ENCODE data around the gene SULF2. TPM values are rescaled to one million over a fixed set of nuclear protein-coding genes. Genes with fewer than 3 reads are reported as not detected.

The SULF2 gene
- total and polyA plus RNA-seq, 2 donors (not counting 1 experiment from before 2014, with no cell fraction given), result 1.2 to 1.7 TPM

GRCh38 chr20:47821481-47822100, 36.3 kb upstream of the SULF2 start:
- Histone ChIP-seq H3K36me3 (replicated peaks in 1 of 2; ENCODE audit: control extremely low read depth in 1 of 2, control insufficient read depth in 1 of 2, extremely low read depth in 1 of 2, insufficient read depth in 2 of 2, low read length in 1 of 2) (no peaks in the 10 kb centered on the region), H3K27ac (ENCODE audit: low read length in 2 of 2) (no peak overlapping the region), H3K79me2 (ENCODE audit: control insufficient read depth, insufficient read depth, low read length) (no peaks in the 10 kb centered on the region), H3K9ac (ENCODE audit: low read length) (no peak overlapping the region), H3K4me1 (ENCODE audit: control insufficient read depth in 2 of 2, insufficient read depth in 2 of 2, low read length in 2 of 2) (peaks cover 4 to 5% of the 10 kb centered on the region in 2 donors), H3K4me3 (ENCODE audit: control extremely low read depth in 1 of 5, extremely low read depth in 1 of 5, insufficient read depth in 1 of 5, low read depth in 2 of 5, low read length in 4 of 5) (no peak overlapping the region), H2AFZ (ENCODE audit: insufficient read depth, low read depth, low read length, poor library complexity, severe bottlenecking) (no peak overlapping the region), H3K4me2 (replicated peaks; ENCODE audit: low read depth, low read length, poor library complexity, severe bottlenecking) (no peak overlapping the region), H3K27me3 (replicated peaks in 1 of 4; ENCODE audit: control extremely low read depth in 1 of 4, control insufficient read depth in 3 of 4, insufficient read depth in 4 of 4, low read length in 3 of 4) (peaks cover 0 to 7% (median 0%) of the 10 kb centered on the region in 4 experiments), H3K9me3 (ENCODE audit: control extremely low read depth in 1 of 3, control insufficient read depth in 2 of 3, insufficient read depth in 1 of 3, low read length in 2 of 3) (no peaks in the 10 kb centered on the region), H4K20me1 (ENCODE audit: control insufficient read depth, insufficient read depth, low read length, poor library complexity, severe bottlenecking) (no peaks in the 10 kb centered on the region)
- ATAC-seq (ENCODE audit: low read depth) (no peak), DNase-seq (no peak)
- Mint-ChIP-seq H3K4me3 (no peak overlapping the region), H3K4me1 (peaks cover 14% of the 10 kb centered on the region), H3K27me3 (peaks cover 29% of the 10 kb centered on the region), H3K27ac (no peak overlapping the region), H3K9me3 (ENCODE audit: insufficient read depth) (no peaks in the 10 kb centered on the region)
- intact Hi-C loops (cut with micrococcal nuclease), result no loop called here
- 85% methylated on average over 9 of the region's 13 CpGs for WGBS (ENCODE audit: insufficient coverage)
- POLR2A ChIA-PET, result no interaction called here
- CTCF ChIA-PET, result no interaction called here
- TF ChIP-seq EZH2 (IDR thresholded peaks at IDR 0.05; ENCODE audit: borderline replicate concordance, insufficient read depth, low read depth, low read length, poor library complexity, severe bottlenecking) (no peak), CTCF (IDR thresholded peaks at IDR 0.05) (no peak)

- Histone ChIP-seq H3K36me3 (replicated peaks in 1 of 2; ENCODE audit: control extremely low read depth in 1 of 2, control insufficient read depth in 1 of 2, extremely low read depth in 1 of 2, insufficient read depth in 2 of 2, low read length in 1 of 2) (no peaks in the 10 kb centered on the region), H4K20me1 (ENCODE audit: control insufficient read depth, insufficient read depth, low read length, poor library complexity, severe bottlenecking) (no peaks in the 10 kb centered on the region), H3K4me2 (replicated peaks; ENCODE audit: low read depth, low read length, poor library complexity, severe bottlenecking) (no peak overlapping the region), H3K27ac (ENCODE audit: low read length in 2 of 2) (no peak overlapping the region), H3K4me1 (ENCODE audit: control insufficient read depth in 2 of 2, insufficient read depth in 2 of 2, low read length in 2 of 2) (peaks cover 3 to 6% of the 10 kb centered on the region in 2 donors), H3K27me3 (replicated peaks in 1 of 4; ENCODE audit: control extremely low read depth in 1 of 4, control insufficient read depth in 3 of 4, insufficient read depth in 4 of 4, low read length in 3 of 4) (peaks cover 0 to 7% (median 0%) of the 10 kb centered on the region in 4 experiments), H3K9ac (ENCODE audit: low read length) (no peak overlapping the region), H2AFZ (ENCODE audit: insufficient read depth, low read depth, low read length, poor library complexity, severe bottlenecking) (no peak overlapping the region), H3K4me3 (ENCODE audit: control extremely low read depth in 1 of 5, extremely low read depth in 1 of 5, insufficient read depth in 1 of 5, low read depth in 2 of 5, low read length in 4 of 5) (no peak overlapping the region), H3K79me2 (ENCODE audit: control insufficient read depth, insufficient read depth, low read length) (no peaks in the 10 kb centered on the region), H3K9me3 (ENCODE audit: control extremely low read depth in 1 of 3, control insufficient read depth in 2 of 3, insufficient read depth in 1 of 3, low read length in 2 of 3) (peaks cover 0 to 8% (median 0%) of the 10 kb centered on the region in 3 donors)
- intact Hi-C loops (cut with micrococcal nuclease), result no loop called here
- DNase-seq (no peak), ATAC-seq (ENCODE audit: low read depth) (no peak)
- H3K9me3 Mint-ChIP-seq (ENCODE audit: insufficient read depth), result no peaks in the 10 kb centered on the region
- ChIA-PET CTCF (no interaction called here), POLR2A (no interaction called here)
- peaks cover 46% of the 10 kb centered on the region for H3K27me3 Mint-ChIP-seq
- peaks cover 15% of the 10 kb centered on the region for H3K4me1 Mint-ChIP-seq
- WGBS (ENCODE audit: insufficient coverage), result 79% methylated on average over 11 of the region's 14 CpGs
- no peak overlapping the region for H3K4me3 Mint-ChIP-seq
- TF ChIP-seq CTCF (IDR thresholded peaks at IDR 0.05) (no peak), EZH2 (IDR thresholded peaks at IDR 0.05; ENCODE audit: borderline replicate concordance, insufficient read depth, low read depth, low read length, poor library complexity, severe bottlenecking) (no peak)
- no peak overlapping the region for H3K27ac Mint-ChIP-seq
Observed at GRCh38 chr20:47818996-47819609, 33.8 kb upstream of the SULF2 start.
